Fibroblast of lung (primary cell): ENCODE measurements around the gene TMEM140. TPM values are rescaled to one million over a fixed set of nuclear protein-coding genes. Genes with fewer than 3 reads are reported as not detected.
A peak's percentile ranks its signal among the peaks of the same experiment; 100 is the strongest.

Experiments
- DNase-seq, 2 donors: peaks; one replicate each; pipeline versions ENCODE4 v3.0.0 to v3.0.0-alpha.2; 2010; ENCODE audit warnings: low read depth in 2 of 2
- H2AFZ ChIP-seq: 2 replicates; pipeline ENCODE4 v1.5.1; 2012; ENCODE audit warnings: low read length, control low read depth, inconsistent platforms
- H3K27ac ChIP-seq: 2 replicates; pipeline ENCODE4 v1.5.1; 2011; ENCODE audit warnings: low read length, control low read depth; ENCODE audit not compliant: insufficient read depth
- H3K27me3 ChIP-seq: 2 replicates; pipeline ENCODE4 v1.5.1; 2011; ENCODE audit warnings: mild to moderate bottlenecking, low read length; ENCODE audit not compliant: control insufficient read depth, insufficient read depth
- H3K36me3 ChIP-seq: 2 replicates; pipeline ENCODE4 v1.5.1; 2011; ENCODE audit warnings: low read length; ENCODE audit not compliant: control insufficient read depth, insufficient read depth
- H3K4me1 ChIP-seq: 2 replicates; pipeline ENCODE4 v1.5.1; 2011; ENCODE audit warnings: low read length; ENCODE audit not compliant: control insufficient read depth, insufficient read depth; ENCODE audit errors: extremely low read depth
- H3K4me2 ChIP-seq: 2 replicates; pipeline ENCODE4 v1.5.1; 2011; ENCODE audit warnings: low read length, control low read depth; ENCODE audit not compliant: insufficient read depth; ENCODE audit errors: extremely low read depth
- H3K4me3 ChIP-seq, 4 experiments: fragments of 200-600 bp in 1 of 4; sonication (generic) in 1 of 4; replicated peaks in 1 of 4; 2 replicates each; pipeline ENCODE4 v1.5.1; 2011 to 2016; ENCODE audit warnings: low read length in 4 of 4, low read depth in 3 of 4, mild to moderate bottlenecking in 3 of 4, control low read depth in 2 of 4, inconsistent platforms in 1 of 4, mixed read lengths in 1 of 4; ENCODE audit not compliant: insufficient read depth in 1 of 4; ENCODE audit errors: control extremely low read depth in 1 of 4
- H3K79me2 ChIP-seq: 2 replicates; pipeline ENCODE4 v1.5.1; 2012; ENCODE audit warnings: mild to moderate bottlenecking, low read length, inconsistent platforms; ENCODE audit not compliant: control insufficient read depth, insufficient read depth
- H3K9ac ChIP-seq: 2 replicates; pipeline ENCODE4 v1.5.1; 2011; ENCODE audit warnings: mild to moderate bottlenecking, low read length, control low read depth; ENCODE audit not compliant: insufficient read depth
- H3K9me3 ChIP-seq: 2 replicates; pipeline ENCODE4 v1.5.1; 2012; ENCODE audit warnings: low read depth, low read length; ENCODE audit not compliant: control insufficient read depth, insufficient read depth
- H4K20me1 ChIP-seq: 2 replicates; pipeline ENCODE4 v1.5.1; 2011; ENCODE audit warnings: low read length; ENCODE audit not compliant: control insufficient read depth, insufficient read depth; ENCODE audit errors: extremely low read depth
- EZH2 ChIP-seq: IDR thresholded peaks from 2 replicates; pipeline ENCODE4 v1.5.1; 2012; ENCODE audit warnings: low read length, control low read depth, mild to moderate bottlenecking; ENCODE audit errors: missing control alignments
- polyA plus RNA-seq, 2 donors: library from polyadenylated mRNA; depleted of rRNA in 1 of 2; stranded (reverse) in 1 of 2; unstranded in 1 of 2; fragments of >200 nt; gene quantifications; 2 replicates each; pipeline ENCODE4 v1.2.1, GENCODE V29; 2011 to 2012; ENCODE audit warnings: missing spikeins in 1 of 2
- total RNA-seq: library from RNA; depleted of rRNA; stranded (reverse); fragments of >200 nt; gene quantifications from 2 replicates; pipeline ENCODE4 v1.2.1, GENCODE V29; 2014
- TF ChIP-seq, protein P1 (sequence below), 2 donors: IDR thresholded peaks in 1 of 2; conservative IDR thresholded peaks in 1 of 2; 1 replicate in 1 of 2; 2 replicates in 1 of 2; pipeline ENCODE4 v1.5.1; 2011 to 2012; ENCODE audit warnings: low read length in 2 of 2, control low read depth in 1 of 2, inconsistent platforms in 1 of 2, low read depth in 1 of 2, mild to moderate bottlenecking in 1 of 2

TMEM140 gene
- total and polyA plus RNA-seq, 2 donors (not counting 1 experiment from before 2014, with no cell fraction given): 8.7 to 29.7 TPM

DNA sequence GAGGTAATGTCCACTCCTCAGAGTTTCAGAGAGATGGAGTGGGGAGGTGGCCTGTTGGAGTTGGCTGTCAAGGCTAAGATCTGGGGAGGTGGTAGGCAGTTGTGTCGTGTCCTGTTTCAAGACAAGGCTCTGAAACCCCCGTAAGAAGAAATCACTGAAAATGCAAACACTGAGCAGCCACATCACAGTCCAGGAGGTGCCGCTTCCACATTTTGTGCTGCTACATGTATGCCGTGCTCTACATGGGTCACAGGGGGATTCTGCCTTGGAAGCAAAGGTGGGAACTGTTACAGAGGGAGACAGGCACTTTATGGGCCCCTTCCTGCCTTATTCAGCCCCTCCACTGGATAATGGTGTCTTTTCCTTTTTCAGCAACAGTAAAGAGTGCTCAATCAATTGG, 51.6 kb downstream of the TMEM140 start:
- H3K4me2 ChIP-seq: no peak overlapping the region
- H3K79me2 ChIP-seq: peaks cover 4% of the 10 kb centered on the region
- no peak overlapping the region for H2AFZ ChIP-seq
- H3K36me3 ChIP-seq: peaks cover 2% of the 10 kb centered on the region
- no peak for DNase-seq
- no peaks in the 10 kb centered on the region for H4K20me1 ChIP-seq
- H3K27ac ChIP-seq: no peak overlapping the region
- no peaks in the 10 kb centered on the region for H3K9me3 ChIP-seq
- no peak overlapping the region for H3K4me3 ChIP-seq
- H3K9ac ChIP-seq: no peak overlapping the region
- TF ChIP-seq, protein P1, sequence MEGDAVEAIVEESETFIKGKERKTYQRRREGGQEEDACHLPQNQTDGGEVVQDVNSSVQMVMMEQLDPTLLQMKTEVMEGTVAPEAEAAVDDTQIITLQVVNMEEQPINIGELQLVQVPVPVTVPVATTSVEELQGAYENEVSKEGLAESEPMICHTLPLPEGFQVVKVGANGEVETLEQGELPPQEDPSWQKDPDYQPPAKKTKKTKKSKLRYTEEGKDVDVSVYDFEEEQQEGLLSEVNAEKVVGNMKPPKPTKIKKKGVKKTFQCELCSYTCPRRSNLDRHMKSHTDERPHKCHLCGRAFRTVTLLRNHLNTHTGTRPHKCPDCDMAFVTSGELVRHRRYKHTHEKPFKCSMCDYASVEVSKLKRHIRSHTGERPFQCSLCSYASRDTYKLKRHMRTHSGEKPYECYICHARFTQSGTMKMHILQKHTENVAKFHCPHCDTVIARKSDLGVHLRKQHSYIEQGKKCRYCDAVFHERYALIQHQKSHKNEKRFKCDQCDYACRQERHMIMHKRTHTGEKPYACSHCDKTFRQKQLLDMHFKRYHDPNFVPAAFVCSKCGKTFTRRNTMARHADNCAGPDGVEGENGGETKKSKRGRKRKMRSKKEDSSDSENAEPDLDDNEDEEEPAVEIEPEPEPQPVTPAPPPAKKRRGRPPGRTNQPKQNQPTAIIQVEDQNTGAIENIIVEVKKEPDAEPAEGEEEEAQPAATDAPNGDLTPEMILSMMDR (conservative IDR thresholded peaks at IDR 0.05 in 1 of 2, IDR thresholded peaks at IDR 0.05 in 1 of 2; ENCODE audit: low read depth in 1 of 2, low read length in 2 of 2): no peak
- no peak for TF ChIP-seq EZH2
- no peaks in the 10 kb centered on the region for H3K27me3 ChIP-seq
- H3K4me1 ChIP-seq: peaks cover 11% of the 10 kb centered on the region

DNA sequence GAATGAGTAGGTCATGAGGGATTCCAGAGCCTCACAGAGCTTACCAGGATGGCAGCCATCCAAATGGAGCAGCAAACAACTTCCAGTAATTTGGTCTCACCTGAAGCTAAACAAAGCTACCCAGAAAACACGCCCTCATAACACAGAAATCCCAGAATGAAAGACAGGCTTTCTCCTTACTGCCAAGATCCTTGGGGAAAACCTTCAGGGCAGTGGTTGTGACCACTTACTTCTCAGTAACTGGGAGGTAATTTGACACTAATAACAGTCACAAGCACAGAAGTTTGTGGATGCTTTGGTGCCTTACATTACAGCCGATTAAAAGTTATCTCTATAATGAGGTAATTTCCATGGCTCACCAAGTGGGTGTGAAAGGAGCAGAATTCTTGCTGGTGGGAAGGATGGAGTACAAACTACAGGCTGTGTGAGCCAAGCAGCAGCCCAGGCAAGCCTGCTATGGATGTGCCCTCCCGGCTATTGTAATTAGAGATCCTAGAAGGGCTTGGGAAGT, 53.0 kb downstream of the TMEM140 start:
- H3K4me2 ChIP-seq: no peak overlapping the region
- no peak overlapping the region for H3K9ac ChIP-seq
- H3K4me3 ChIP-seq: no peak overlapping the region
- H3K9me3 ChIP-seq: no peaks in the 10 kb centered on the region
- H2AFZ ChIP-seq: no peak overlapping the region
- H3K79me2 ChIP-seq: peaks cover 4% of the 10 kb centered on the region
- TF ChIP-seq, protein P1 (conservative IDR thresholded peaks at IDR 0.05 in 1 of 2, IDR thresholded peaks at IDR 0.05 in 1 of 2; ENCODE audit: low read depth in 1 of 2, low read length in 2 of 2): no peak
- DNase-seq: peak; percentile 22 to 58
- peaks cover 18% of the 10 kb centered on the region for H3K4me1 ChIP-seq
- H3K27me3 ChIP-seq: no peaks in the 10 kb centered on the region
- no peak overlapping the region for H3K27ac ChIP-seq
- H3K36me3 ChIP-seq: peaks cover 2% of the 10 kb centered on the region
- no peaks in the 10 kb centered on the region for H4K20me1 ChIP-seq

DNA sequence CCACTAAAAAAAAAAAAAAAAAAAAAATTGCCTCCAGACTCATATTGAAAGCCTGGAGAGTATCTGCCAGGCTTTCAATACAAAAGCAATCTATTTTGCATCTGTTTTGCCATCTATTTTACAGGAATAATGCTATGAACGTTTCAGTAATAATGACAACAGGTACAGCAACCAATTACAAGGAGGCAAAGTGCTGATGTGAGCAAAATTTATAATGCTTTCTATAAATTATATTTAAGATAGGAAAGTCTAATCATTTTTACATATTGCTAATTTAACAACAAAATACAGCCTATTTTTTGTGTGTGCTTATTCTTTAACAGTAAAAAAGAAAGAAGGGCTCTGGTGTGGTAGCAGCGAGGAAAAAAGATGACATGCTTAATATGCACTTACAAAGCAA, 53.5 kb downstream of the TMEM140 start:
- Histone ChIP-seq H3K9ac (no peak overlapping the region), H4K20me1 (no peaks in the 10 kb centered on the region), H3K9me3 (no peaks in the 10 kb centered on the region), H3K79me2 (peaks cover 4% of the 10 kb centered on the region), H3K4me3 (no peak overlapping the region), H3K4me2 (no peak overlapping the region), H3K4me1 (peaks cover 18% of the 10 kb centered on the region), H3K27ac (no peak overlapping the region), H2AFZ (no peak overlapping the region), H3K36me3 (peaks cover 2% of the 10 kb centered on the region), H3K27me3 (no peaks in the 10 kb centered on the region)
- TF ChIP-seq, protein P1 (conservative IDR thresholded peaks at IDR 0.05 in 1 of 2, IDR thresholded peaks at IDR 0.05 in 1 of 2; ENCODE audit: low read depth in 1 of 2, low read length in 2 of 2): no peak
- no peak for DNase-seq
